GM21423 (cell line): ENCODE results near the gene G6PC1.

Experiments
- ATAC-seq: cut with Tn5 transposase; IDR thresholded peaks from one replicate; pipeline ENCODE4 v1.9.1; 2021; ENCODE audit warnings: mild to moderate bottlenecking, moderate library complexity; ENCODE audit not compliant: unreplicated experiment

G6PC1 gene

GRCh38 chr17:42929497-42929844, 28.9 kb downstream of the G6PC1 start:
- ATAC-seq, result no peak

GRCh38 chr17:42937712-42938596, 37.4 kb downstream of the G6PC1 start:
- no peak for ATAC-seq

GRCh38 chr17:42944211-42944610, 43.6 kb downstream of the G6PC1 start:
- ATAC-seq, result no peak

GRCh38 chr17:42946812-42947211, 46.2 kb downstream of the G6PC1 start:
- no peak for ATAC-seq

- ATAC-seq, result no peak
Observed at GRCh38 chr17:42950044-42950783, 49.6 kb downstream of the G6PC1 start.
